Testis (tissue), 3 donors: ENCODE measurements around the gene NTM. TPM values are rescaled to one million over a fixed set of nuclear protein-coding genes. Genes with fewer than 3 reads are reported as not detected.

Experiments used
- DNase-seq: peaks from one replicate; pipeline ENCODE4 v3.0.0-alpha.2; 2019
- H3K27ac ChIP-seq, 2 donors: fragments of 200-600 bp; sonication (generic); one replicate each; pipeline ENCODE4 v1.5.1; 2019
- H3K27me3 ChIP-seq: fragments of 200-600 bp; sonication (generic); one replicate; pipeline ENCODE4 v1.5.1; 2019
- H3K36me3 ChIP-seq: fragments of 200-600 bp; sonication (generic); one replicate; pipeline ENCODE4 v1.5.1; 2017; ENCODE audit warnings: low read depth; ENCODE audit errors: missing control alignments
- H3K4me1 ChIP-seq: fragments of 200-600 bp; sonication (generic); one replicate; pipeline ENCODE4 v1.5.1; 2019
- H3K4me3 ChIP-seq, 2 donors: fragments of 200-600 bp; sonication (generic); one replicate each; pipeline ENCODE4 v1.5.1; 2017 to 2019
- H3K9me3 ChIP-seq: fragments of 200-600 bp; sonication (generic); one replicate; pipeline ENCODE4 v1.5.1; 2017
- CTCF ChIP-seq, 3 experiments: fragments of 450-650 bp in 2 of 3; fragments of 200-600 bp in 1 of 3; sonication (generic) in 1 of 3; IDR thresholded peaks; one replicate each; pipeline ENCODE4 v1.5.1; 2016 to 2019; ENCODE audit warnings: antibody characterized with exemption in 3 of 3, mild to moderate bottlenecking in 2 of 3, moderate library complexity in 1 of 3
- POLR2A ChIP-seq: fragments of 450-650 bp; IDR thresholded peaks from one replicate; pipeline ENCODE4 v1.6.1; 2017; ENCODE audit warnings: antibody characterized with exemption, mild to moderate bottlenecking, moderate library complexity
- WGBS, 2 donors: methylation state at CpG; one replicate each; pipeline ENCODE4 v1.1.5; 2018; 5-methylcytosine and 5-hydroxymethylcytosine counted together
- intact Hi-C: fragments of 100-400 bp; cut with DNase I; formaldehyde crosslinking; loops from one replicate; pipeline ENCODE4 v1.15.1; 2023; ENCODE audit warnings: low total_unique reads
- polyA plus RNA-seq: library from polyadenylated mRNA; stranded (reverse); fragments of 350-450 nt; fragmentation: Illumina TruSeq; extraction: RNeasy Lipid Tissue Mini Kit (QIAGEN cat#74804); gene quantifications from one replicate; pipeline ENCODE4 v1.2.3, GENCODE V29; 2014; ENCODE audit warnings: low read depth, low replicate concordance; ENCODE audit not compliant: insufficient read depth
- total RNA-seq, 2 donors: library from RNA; depleted of rRNA; stranded (reverse); fragments of >200 nt; gene quantifications; one replicate each; pipeline ENCODE4 v1.2.3, GENCODE V29; 2016

Gene NTM
- total and polyA plus RNA-seq, 3 donors from 2014 or later = 1.7 to 4.5 (median 1.8) TPM

GRCh38 chr11:131633921-131634715 is 263.7 kb downstream of the NTM start:
- no peak overlapping the region for H3K4me3 ChIP-seq
- TF ChIP-seq CTCF (IDR thresholded peaks at IDR 0.05) (no peak), POLR2A (no peak)
- 67 to 77% methylated on average over 8 of the region's 8 CpGs for WGBS, 2 donors
- no peaks in the 10 kb centered on the region for H3K36me3 ChIP-seq
- DNase-seq = no peak
- no peaks in the 10 kb centered on the region for H3K4me1 ChIP-seq
- H3K27me3 ChIP-seq = no peaks in the 10 kb centered on the region
- no peak overlapping the region for H3K27ac ChIP-seq
- intact Hi-C loops = no loop called here
- H3K9me3 ChIP-seq = no peaks in the 10 kb centered on the region

- WGBS, 2 donors = 88 to 92% methylated on average over 6 of the region's 6 CpGs
- DNase-seq = no peak
- Histone ChIP-seq H3K27ac (no peak overlapping the region), H3K4me3 (no peak overlapping the region), H3K9me3 (no peaks in the 10 kb centered on the region), H3K4me1 (no peaks in the 10 kb centered on the region), H3K27me3 (no peaks in the 10 kb centered on the region), H3K36me3 (no peaks in the 10 kb centered on the region)
- TF ChIP-seq CTCF (IDR thresholded peaks at IDR 0.05) (no peak), POLR2A (no peak)
- intact Hi-C loops = no loop called here
These were observed 267.2 kb downstream of the NTM start for GRCh38 chr11:131637469-131638175.

GRCh38 chr11:131638889-131639288 is 268.5 kb downstream of the NTM start:
- no peaks in the 10 kb centered on the region for H3K36me3 ChIP-seq
- H3K4me1 ChIP-seq = no peaks in the 10 kb centered on the region
- TF ChIP-seq CTCF (IDR thresholded peaks at IDR 0.05) = no peak
- no peak for DNase-seq
- H3K27ac ChIP-seq = no peak overlapping the region
- 87 to 93% methylated on average over 3 of the region's 3 CpGs for WGBS, 2 donors
- no peaks in the 10 kb centered on the region for H3K9me3 ChIP-seq
- intact Hi-C loops = no loop called here
- H3K4me3 ChIP-seq = no peak overlapping the region
- H3K27me3 ChIP-seq = no peaks in the 10 kb centered on the region

- TF ChIP-seq CTCF (IDR thresholded peaks at IDR 0.05) = no peak
- TF ChIP-seq POLR2A = no peak
- Histone ChIP-seq H3K4me3 (no peak overlapping the region), H3K27ac (no peak overlapping the region), H3K27me3 (no peaks in the 10 kb centered on the region), H3K4me1 (no peaks in the 10 kb centered on the region), H3K9me3 (no peaks in the 10 kb centered on the region), H3K36me3 (no peaks in the 10 kb centered on the region)
- DNase-seq = no peak
- 73 to 78% methylated on average over 5 of the region's 5 CpGs for WGBS, 2 donors
- intact Hi-C loops = no loop called here
These were observed 269.9 kb downstream of the NTM start for GRCh38 chr11:131640320-131640719.
